IMR-90 (cell line): ENCODE results near the gene CASTOR1.

ENCODE experiments used
- BHLHE40 ChIP-seq: fragments of 150-350 bp; IDR thresholded peaks from 2 replicates; pipeline ENCODE4 v1.6.1; 2016; ENCODE audit warnings: mild to moderate bottlenecking, low read depth, low read length
- CHD1 ChIP-seq: IDR thresholded peaks from 2 replicates; pipeline ENCODE4 v1.6.1; 2012; ENCODE audit warnings: low read depth, low read length, improper control_type of control experiment
- CTCF ChIP-seq: conservative IDR thresholded peaks from 2 replicates; pipeline ENCODE4 v1.5.1; 2012; ENCODE audit warnings: mild to moderate bottlenecking, low read depth, low read length, improper control_type of control experiment
- ELK1 ChIP-seq: fragments of 150-350 bp; IDR thresholded peaks from 2 replicates; pipeline ENCODE4 v1.6.1; 2016; ENCODE audit warnings: low read depth, mild to moderate bottlenecking, low read length, moderate library complexity, borderline replicate concordance
- MAFK ChIP-seq: IDR thresholded peaks from 2 replicates; pipeline ENCODE4 v1.6.1; 2012; ENCODE audit warnings: low read depth, low read length, improper control_type of control experiment
- MAZ ChIP-seq: IDR thresholded peaks from 2 replicates; pipeline ENCODE4 v1.6.1; 2012; ENCODE audit warnings: low read depth, mild to moderate bottlenecking, low read length, improper control_type of control experiment, moderate library complexity, borderline replicate concordance
- MXI1 ChIP-seq: IDR thresholded peaks from 2 replicates; pipeline ENCODE4 v1.6.1; 2012; ENCODE audit warnings: low read depth, mild to moderate bottlenecking, low read length, moderate library complexity, borderline replicate concordance
- POLR2A ChIP-seq: IDR thresholded peaks from 2 replicates; pipeline ENCODE4 v1.6.1; 2012; ENCODE audit warnings: mild to moderate bottlenecking, low read depth, low read length
- RAD21 ChIP-seq: IDR thresholded peaks from 2 replicates; pipeline ENCODE4 v1.6.1; 2012; ENCODE audit warnings: low read length, improper control_type of control experiment
- RFX5 ChIP-seq: IDR thresholded peaks from 2 replicates; pipeline ENCODE4 v1.8.0; 2012; ENCODE audit warnings: low read depth, mild to moderate bottlenecking, low read length, moderate library complexity
- SMC3 ChIP-seq: fragments of 150-350 bp; IDR thresholded peaks from 2 replicates; pipeline ENCODE4 v1.6.1; 2016; ENCODE audit warnings: low read depth, mild to moderate bottlenecking, antibody characterized with exemption, low read length, moderate library complexity
- USF2 ChIP-seq: fragments of 150-350 bp; IDR thresholded peaks from 2 replicates; pipeline ENCODE4 v1.6.1; 2017; ENCODE audit warnings: mild to moderate bottlenecking, antibody characterized with exemption, low read length, low read depth

- TF ChIP-seq POLR2A, result no peak
- no peak for TF ChIP-seq CTCF
- no peak for TF ChIP-seq ELK1
- TF ChIP-seq USF2, result no peak
- TF ChIP-seq BHLHE40, result no peak
- TF ChIP-seq RAD21, result no peak
- no peak for TF ChIP-seq RFX5
- TF ChIP-seq MXI1, result no peak
- no peak for TF ChIP-seq SMC3
- TF ChIP-seq MAZ, result no peak
- TF ChIP-seq CHD1, result no peak
- no peak for TF ChIP-seq MAFK
Observed at GRCh38 chr22:30279046-30279788, 10.1 kb downstream of the CASTOR1 start.
